Measurements from ENCODE around the gene LBHD1.
"Not testable (repeated sequence)": the region's sequence is repeated elsewhere in the genome, so short reads cannot be mapped to it uniquely, and the experiment has no call there.

Gene LBHD1

GRCh38 chr11:62689421-62690183 is 17.5 kb upstream of the LBHD1 start, which contains the start of gene LRRN4CL:
Gene LRRN4CL, minus strand, starts transcription at chr11:62689530. Its CDS starts 1,022 bp downstream, at chr11:62688508.
- no peak for DNase-seq

DNA sequence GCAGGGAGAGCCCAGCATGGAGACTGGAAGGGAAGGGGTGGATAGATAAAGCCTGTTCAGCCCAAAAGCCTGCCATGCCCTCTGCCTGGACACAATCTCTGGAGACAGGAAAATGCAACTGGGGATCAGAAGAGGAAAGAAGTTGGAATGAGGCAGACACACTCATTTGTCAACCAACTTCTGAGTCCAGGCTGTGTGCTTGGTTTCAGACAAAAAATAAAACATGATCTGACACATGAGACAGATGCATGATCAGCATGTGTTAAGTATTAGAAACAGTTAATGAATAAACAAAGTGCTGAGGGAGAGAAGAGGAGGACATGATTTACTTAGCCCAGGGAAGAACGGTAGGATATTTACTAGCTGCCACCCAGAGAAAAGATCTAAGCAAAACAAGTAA is 16.4 kb upstream of the LBHD1 start:
- DNase-seq: no peak

DNA sequence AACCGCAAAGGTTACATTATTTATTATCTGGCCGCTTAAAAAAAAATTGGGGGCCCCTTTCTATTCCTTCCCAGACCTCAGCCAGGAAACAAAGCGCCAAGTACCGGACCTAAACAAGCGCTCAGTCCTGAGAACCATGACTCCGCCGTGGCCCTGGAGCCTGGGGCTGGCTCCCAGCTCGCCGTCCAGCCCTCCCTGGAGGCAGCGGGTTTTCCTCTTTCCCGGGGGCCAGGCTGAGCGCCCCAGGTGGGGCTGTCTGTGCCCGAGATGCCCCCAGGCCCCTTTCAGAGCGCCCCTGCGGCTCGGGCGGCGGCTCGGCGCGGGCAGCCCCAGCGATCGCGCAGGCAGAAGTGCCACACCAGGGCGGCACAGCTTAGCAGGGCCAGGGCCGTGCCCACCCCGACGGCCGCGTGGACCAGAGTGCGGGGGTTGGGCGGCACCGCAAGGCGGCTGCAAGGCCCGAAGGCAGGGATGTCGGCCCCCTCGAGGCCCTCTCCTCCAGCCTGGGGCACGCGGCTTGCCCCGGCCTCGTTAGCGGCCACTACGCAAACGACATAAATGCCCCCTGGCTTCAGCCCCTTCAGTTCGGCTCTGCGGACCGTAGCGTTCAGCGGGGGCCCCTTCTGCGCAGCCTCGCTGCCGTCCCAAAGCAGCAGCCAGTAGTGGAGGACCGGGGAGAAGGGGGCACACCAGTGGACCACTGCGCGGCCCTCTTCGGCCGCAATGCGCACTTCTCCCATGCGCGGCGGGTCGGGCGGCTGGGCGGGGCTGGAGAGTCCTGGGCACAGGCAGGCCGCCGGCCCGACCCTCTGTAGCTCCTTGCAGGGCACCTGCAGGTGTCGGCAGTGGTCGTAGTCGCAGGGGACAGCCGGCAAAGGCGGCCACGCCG is 15.7 kb upstream of the LBHD1 start:
- DNase-seq: no peak

DNA sequence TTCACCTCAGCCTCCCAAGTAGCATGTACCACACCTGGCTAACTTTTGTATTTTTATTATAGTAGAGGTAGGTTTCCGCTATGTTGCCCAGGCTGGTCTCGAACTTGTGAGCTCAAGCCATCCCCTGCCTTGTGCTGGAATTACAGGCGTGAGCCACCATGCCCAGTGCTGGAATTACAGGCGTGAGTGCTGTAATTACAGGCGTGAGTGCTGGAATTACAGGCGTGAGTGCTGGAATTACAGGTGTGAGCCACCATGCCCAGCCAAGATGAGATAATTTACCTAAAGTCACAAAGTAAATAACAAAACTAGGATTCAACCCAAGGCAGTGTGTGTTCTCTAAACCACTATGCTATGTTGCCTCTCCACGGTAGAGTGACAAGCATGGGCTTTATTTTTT is 10.5 kb upstream of the LBHD1 start:
- DNase-seq: no peak

GRCh38 chr11:62680825-62681240 is 8.8 kb upstream of the LBHD1 start:
- DNase-seq: no peak

- peak; percentile 74 for DNase-seq
These were observed 7.0 kb upstream of the LBHD1 start, which contains the start of gene UBXN1 for GRCh38 chr11:62678770-62679696. Gene UBXN1, minus strand, starts transcription at chr11:62679073. Its CDS starts 150 bp downstream, at chr11:62678923.

GRCh38 chr11:62678433-62678769 is 6.3 kb upstream of the LBHD1 start:
- no peak for DNase-seq

- DNase-seq: no peak
These were observed 5.6 kb upstream of the LBHD1 start for GRCh38 chr11:62677714-62678113.

GRCh38 chr11:62677156-62677555 is 5.1 kb upstream of the LBHD1 start:
- DNase-seq: no peak

DNA sequence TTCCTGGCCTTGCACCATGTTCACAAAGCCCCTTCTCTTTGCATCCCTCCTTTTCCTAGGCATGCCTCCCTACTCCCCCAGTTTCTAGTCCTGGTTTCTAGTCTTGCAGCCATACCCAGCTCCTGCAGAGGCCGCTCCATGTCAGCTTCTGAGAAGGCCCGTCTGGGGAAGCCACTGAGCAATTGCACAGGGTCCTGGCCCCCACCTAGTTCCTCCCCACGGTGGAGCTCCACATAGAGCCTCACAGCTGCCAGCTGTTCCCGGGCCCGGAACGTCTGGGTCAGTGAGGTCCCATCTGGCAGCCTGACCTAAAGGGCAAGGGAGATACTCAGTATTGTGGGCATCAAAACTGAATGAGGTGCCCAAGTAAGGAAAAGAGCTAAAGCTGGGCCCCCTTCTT is 4.6 kb upstream of the LBHD1 start:
- no peak for DNase-seq

GRCh38 chr11:62675415-62675814 is 3.3 kb upstream of the LBHD1 start:
- DNase-seq: not testable (repeated sequence)

GRCh38 chr11:62673196-62673525 is 1.1 kb upstream of the LBHD1 start:
- no peak for DNase-seq

GRCh38 chr11:62671236-62671607 is 845 bp downstream of the LBHD1 start:
- DNase-seq: no peak

DNA sequence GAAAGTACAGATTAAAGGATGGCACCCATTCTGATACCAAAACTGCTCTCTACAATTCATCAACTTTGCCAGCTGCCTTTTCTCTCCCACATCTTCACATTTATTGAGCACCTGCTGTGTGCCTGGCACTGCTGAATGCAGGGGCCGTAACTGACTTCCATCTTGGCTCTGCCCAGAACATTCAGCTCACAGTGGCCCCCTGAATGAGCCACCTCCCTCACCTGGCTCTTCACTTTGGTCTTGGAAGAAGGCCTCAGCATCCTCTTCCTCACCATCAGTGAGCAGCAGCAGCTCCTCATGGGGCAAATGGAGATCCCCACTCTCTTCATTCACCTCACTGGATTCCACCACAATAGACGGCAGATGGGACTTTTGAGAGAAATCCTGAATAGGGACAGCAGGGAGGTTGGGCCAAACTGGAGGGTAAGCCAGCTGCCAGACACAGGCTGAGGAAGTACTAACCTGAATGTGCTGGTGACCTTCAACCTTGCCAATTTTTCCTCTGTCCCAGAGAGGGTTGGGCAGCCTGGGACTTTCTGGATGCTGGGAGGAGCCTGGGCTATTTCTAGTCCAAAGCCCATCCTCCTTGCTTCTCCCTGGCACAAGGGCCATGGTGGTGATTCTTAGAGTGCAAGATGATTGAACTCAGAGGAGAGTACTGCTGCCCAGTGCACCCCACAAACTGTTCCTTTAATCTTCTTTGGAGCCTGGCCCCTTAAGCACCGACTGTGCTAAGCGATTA is 2.5 kb downstream of the LBHD1 start:
- DNase-seq: no peak

DNA sequence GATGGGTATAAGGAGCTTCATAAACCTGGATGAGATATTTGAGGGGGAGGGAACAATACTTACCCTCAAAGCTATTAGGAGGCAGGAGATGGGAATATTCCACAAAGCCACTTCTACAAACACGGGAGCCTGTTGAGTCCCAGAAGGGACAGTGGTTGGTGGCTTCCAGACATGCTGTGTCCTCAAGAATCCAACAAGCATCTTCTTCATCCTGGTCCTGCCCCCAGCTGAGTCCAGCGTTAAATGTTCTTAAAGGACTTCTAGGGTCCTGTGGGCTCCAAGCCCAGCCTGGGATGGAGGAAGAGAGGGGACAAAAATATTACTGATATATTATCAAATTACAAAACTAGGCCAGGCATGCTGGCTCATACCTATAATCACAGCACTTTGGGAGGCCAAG is 4.6 kb downstream of the LBHD1 start:
- no peak for DNase-seq

- no peak for DNase-seq
These were observed 5.7 kb downstream of the LBHD1 start for GRCh38 chr11:62666259-62666926.

DNA sequence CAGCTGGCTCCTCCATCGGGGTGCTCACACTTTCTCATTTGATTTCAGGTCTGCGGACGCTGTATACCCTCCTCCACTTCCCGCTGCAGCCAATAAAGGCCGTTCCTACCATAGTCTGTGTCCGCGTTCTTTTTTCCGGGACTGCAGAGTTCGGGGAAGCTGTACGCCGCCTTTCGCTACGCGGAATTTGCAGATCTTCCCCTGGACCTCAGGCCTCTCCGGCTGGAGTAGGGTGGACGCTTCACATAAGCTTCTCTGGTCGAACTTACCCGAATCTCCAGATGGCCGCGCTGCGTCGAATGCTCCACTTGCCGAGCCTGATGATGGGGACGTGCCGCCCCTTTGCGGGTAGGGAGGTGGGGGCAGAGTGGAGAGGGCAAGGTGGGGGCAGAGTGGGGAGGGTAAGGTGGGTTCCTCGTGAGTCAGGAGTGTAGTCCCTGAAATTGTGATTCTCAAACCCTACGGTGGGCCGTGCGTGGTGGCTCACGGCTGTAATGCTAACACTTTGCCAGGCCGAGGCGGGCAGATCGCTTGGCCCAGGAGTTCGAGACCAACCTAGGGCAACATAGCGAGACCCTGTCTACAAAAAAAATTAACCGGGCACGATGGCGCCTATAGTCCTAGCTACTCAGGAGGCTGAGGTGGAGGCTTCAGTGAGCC is 6.3 kb downstream of the LBHD1 start:
- DNase-seq: peak; percentile 48

DNA sequence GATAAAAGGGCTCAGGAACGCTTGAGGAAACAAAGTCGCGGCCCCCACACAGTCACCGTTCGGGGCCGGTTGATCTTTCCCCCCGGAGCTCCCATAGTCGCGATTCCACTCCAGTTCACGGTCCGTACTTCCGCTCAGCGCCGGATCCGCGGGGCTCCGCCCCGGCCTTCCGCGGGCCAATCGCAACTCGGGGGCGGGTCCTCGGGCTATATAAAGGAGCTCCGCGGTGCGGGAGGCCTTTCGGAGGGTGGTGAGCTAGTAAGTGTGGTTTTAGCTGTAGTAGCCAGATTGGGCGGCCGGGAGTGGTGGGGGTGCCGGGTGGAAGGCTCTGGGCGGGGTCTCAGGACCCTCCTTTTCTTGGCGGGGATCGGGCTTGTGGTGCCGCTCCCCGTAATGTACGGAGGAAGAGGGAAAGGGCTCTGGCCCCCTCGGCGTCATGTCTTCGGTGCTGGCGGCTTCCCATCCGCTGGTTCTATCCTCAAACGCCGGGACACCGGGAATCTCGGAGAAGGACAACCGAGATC is 6.9 kb downstream of the LBHD1 start, which contains the start of the genes C11orf98 and CSKMT:
TSS of gene C11orf98 (minus strand) at position 136 of the 524 bp plus-strand sequence. CDS start at position 95, 41 bp downstream.
TSS of gene CSKMT (plus strand) at position 238 of the 524 bp plus-strand sequence. CDS start 568 bp downstream, outside the sequence.
- peak; percentile 95 for DNase-seq

- DNase-seq: no peak
These were observed 7.5 kb downstream of the LBHD1 start for GRCh38 chr11:62664405-62665074.
